ENCODE data around the gene AKAP13. TPM values are rescaled to one million over a fixed set of nuclear protein-coding genes. Genes with fewer than 3 reads are reported as not detected.

The AKAP13 gene
- total and polyA plus RNA-seq, 2 of the 8 experiments (the other 6 are each of a cell fraction or from before 2014, with no cell fraction given) = 14.0 to 46.2 TPM

- TF ChIP-seq SIN3A (conservative IDR thresholded peaks at IDR 0.05 in 1 of 2, IDR thresholded peaks at IDR 0.05 in 1 of 2; ENCODE audit: low read depth in 1 of 2, low read length in 2 of 2) (no peak), TBP (IDR thresholded peaks at IDR 0.05; ENCODE audit: low read depth, low read length) (no peak), YY1 (IDR thresholded peaks at IDR 0.05; ENCODE audit: low read depth, low read length) (no peak), KDM1A (IDR thresholded peaks at IDR 0.05; ENCODE audit: borderline replicate concordance, low read length) (no peak), SIX5 (IDR thresholded peaks at IDR 0.05; ENCODE audit: low read depth, low read length) (no peak), GTF2F1 (IDR thresholded peaks at IDR 0.05; ENCODE audit: borderline replicate concordance, low read depth, low read length) (no peak), HDAC6 (IDR thresholded peaks at IDR 0.05; ENCODE audit: low read depth, low read length) (no peak)
These were observed 174.6 kb downstream of the AKAP13 start (continued) for GRCh38 chr15:85554852-85555521.

Data from H1 (cell line).